T-cell (primary cell): ENCODE measurements around the gene DNAJB12. TPM values are rescaled to one million over a fixed set of nuclear protein-coding genes. Genes with fewer than 3 reads are reported as not detected.
"Not testable (repeated sequence)": the region's sequence is repeated elsewhere in the genome, so short reads cannot be mapped to it uniquely, and the experiment has no call there.

ENCODE experiments used
- ATAC-seq, 4 experiments: fragments of 200-7000 bp in 3 of 4; fragments of 150-1000 bp in 1 of 4; cut with Tn5 transposase; replicated peaks in 1 of 4; 1 replicate in 3 of 4; 2 replicates in 1 of 4; pipeline ENCODE4 v1.10.0; 2021; ENCODE audit warnings: moderate library complexity in 3 of 4, mild to moderate bottlenecking in 2 of 4, moderate number of reproducible peaks in 1 of 4
- CTCF ChIA-PET, 2 donors: fragments of 300-600 bp; sonication (Branson Sonifier 250); formaldehyde crosslinking; loops; one replicate each; lab custom pipeline; 2022; ENCODE audit warnings: antibody characterized with exemption in 2 of 2; lab: Charles Lee
- POLR2A ChIA-PET, 2 donors: fragments of 300-600 bp; sonication (Branson Sonifier 250); formaldehyde crosslinking; loops; one replicate each; lab custom pipeline; 2022; ENCODE audit warnings: antibody characterized with exemption in 2 of 2; lab: Charles Lee
- DNase-seq, 35 experiments: peaks; one replicate each; pipeline versions ENCODE4 v3.0.0 to v3.0.0-alpha.2; 2013 to 2023
- H3K27ac ChIP-seq: one replicate; pipeline ENCODE4 v1.5.1; 2013; ENCODE audit warnings: low read length
- H3K27me3 ChIP-seq, 2 experiments: replicated peaks in 1 of 2; 1 replicate in 1 of 2; 2 replicates in 1 of 2; pipeline versions ENCODE4 v1.6.1 to v1.7.0; 2013; ENCODE audit warnings: low read length in 1 of 2, mixed read lengths in 1 of 2; ENCODE audit not compliant: control insufficient read depth in 2 of 2, insufficient read depth in 2 of 2; ENCODE audit errors: extremely low read depth in 1 of 2
- H3K36me3 ChIP-seq, 2 donors: 1 replicate in 1 of 2; 2 replicates in 1 of 2; pipeline versions ENCODE4 v1.6.1 to v1.7.0; 2013; ENCODE audit warnings: low read length in 1 of 2; ENCODE audit not compliant: control insufficient read depth in 2 of 2, insufficient read depth in 1 of 2; ENCODE audit errors: extremely low read depth in 1 of 2
- H3K4me1 ChIP-seq, 2 experiments: 1 replicate in 1 of 2; 2 replicates in 1 of 2; pipeline versions ENCODE4 v1.6.1 to v1.7.0; 2013; ENCODE audit warnings: low read length in 2 of 2, mixed read lengths in 1 of 2; ENCODE audit not compliant: insufficient read depth in 2 of 2, control insufficient read depth in 1 of 2; ENCODE audit errors: extremely low read depth in 1 of 2
- H3K4me3 ChIP-seq, 2 donors: 1 replicate in 1 of 2; 2 replicates in 1 of 2; pipeline versions ENCODE4 v1.5.1 to v1.7.0; 2013; ENCODE audit warnings: mild to moderate bottlenecking in 2 of 2, low read length in 1 of 2, moderate library complexity in 1 of 2; ENCODE audit not compliant: control insufficient read depth in 1 of 2; ENCODE audit errors: extremely low read depth in 1 of 2
- H3K9me3 ChIP-seq: 2 replicates; pipeline ENCODE4 v1.7.0; 2013
- H3K27ac Mint-ChIP-seq, 2 donors: one replicate each; pipeline ENCODE4 v1.8.0; 2020 to 2021; ENCODE audit warnings: mild to moderate bottlenecking in 2 of 2, mixed read lengths in 2 of 2
- H3K27me3 Mint-ChIP-seq, 2 donors: one replicate each; pipeline ENCODE4 v1.8.0; 2021 to 2022; ENCODE audit warnings: mixed read lengths in 2 of 2
- H3K36me3 Mint-ChIP-seq: one replicate; pipeline ENCODE4 v1.8.0; 2021; ENCODE audit warnings: mixed read lengths
- H3K4me1 Mint-ChIP-seq, 3 donors: one replicate each; pipeline ENCODE4 v1.8.0; 2020 to 2022; ENCODE audit warnings: mixed read lengths in 3 of 3, mild to moderate bottlenecking in 1 of 3
- H3K4me3 Mint-ChIP-seq, 3 donors: one replicate each; pipeline ENCODE4 v1.8.0; 2020 to 2022; ENCODE audit warnings: mild to moderate bottlenecking in 3 of 3, mixed read lengths in 3 of 3, moderate library complexity in 3 of 3
- H3K9me3 Mint-ChIP-seq, 3 donors: one replicate each; pipeline ENCODE4 v1.8.0; 2020 to 2022; ENCODE audit warnings: mixed read lengths in 3 of 3
- WGBS: methylation state at CpG from one replicate; pipeline ENCODE4 v1.1.5; 2013; ENCODE audit warnings: missing lambda C conversion rate; ENCODE audit not compliant: insufficient coverage; 5-methylcytosine and 5-hydroxymethylcytosine counted together
- total RNA-seq, 35 experiments: library from RNA in 6 of 35; stranded (reverse) in 6 of 35; fragments of 120-200 nt in 1 of 35; gene quantifications; one replicate each; pipeline versions ENCODE4 v1.2.1 to v1.2.4 and lab custom pipeline; 2013 to 2026

The DNAJB12 gene
- total RNA-seq, 5 donors from 2014 or later (not counting 1 experiment from before 2014, with no cell fraction given): 27.1 to 41.4 (median 31.2) TPM

DNA sequence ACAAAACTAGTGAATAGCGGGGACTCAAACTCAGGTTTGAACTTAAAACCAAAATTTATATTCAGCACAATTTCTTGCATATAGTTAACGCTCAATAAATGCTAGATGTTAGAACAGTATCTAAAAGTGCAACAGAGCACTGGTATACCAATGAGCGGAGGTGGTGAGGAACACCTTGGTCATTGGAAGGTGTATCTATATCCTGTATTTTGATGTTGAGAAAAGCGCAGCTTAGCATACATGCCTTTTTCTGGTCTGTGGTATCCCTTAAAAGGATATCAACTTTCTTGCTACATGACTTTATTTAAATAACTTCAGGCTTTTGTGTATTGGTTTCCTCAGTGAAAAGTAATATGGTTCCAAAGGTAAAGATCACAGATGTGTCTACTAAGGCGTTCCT is 33.3 kb upstream of the DNAJB12 start:
- H3K27me3 Mint-ChIP-seq: no peaks in the 10 kb centered on the region
- H3K27ac Mint-ChIP-seq: no peak overlapping the region
- ChIA-PET CTCF (no interaction called here), POLR2A (no interaction called here)
- Histone ChIP-seq H3K36me3 (no peaks in the 10 kb centered on the region), H3K27ac (no peak overlapping the region), H3K9me3 (no peaks in the 10 kb centered on the region), H3K4me3 (no peak overlapping the region), H3K4me1 (no peaks in the 10 kb centered on the region), H3K27me3 (no peaks in the 10 kb centered on the region)
- peaks cover 10% of the 10 kb centered on the region for H3K36me3 Mint-ChIP-seq
- peak in 1 of 4 experiments; percentile 62 for ATAC-seq
- peaks cover 0 to 12% (median 4%) of the 10 kb centered on the region in 3 donors for H3K4me1 Mint-ChIP-seq
- DNase-seq: no peak
- WGBS: 100% methylated on average over 1 of the region's 5 CpGs
- H3K4me3 Mint-ChIP-seq: no peak overlapping the region
- no peaks in the 10 kb centered on the region for H3K9me3 Mint-ChIP-seq

GRCh38 chr10:72386916-72387586 is 32.3 kb upstream of the DNAJB12 start:
- Histone ChIP-seq H3K36me3 (no peaks in the 10 kb centered on the region), H3K27ac (no peak overlapping the region), H3K4me1 (no peaks in the 10 kb centered on the region), H3K9me3 (no peaks in the 10 kb centered on the region), H3K4me3 (no peak overlapping the region), H3K27me3 (no peaks in the 10 kb centered on the region)
- no peaks in the 10 kb centered on the region for H3K27me3 Mint-ChIP-seq
- DNase-seq: no peak
- ChIA-PET POLR2A (interaction anchor here in 1 of 2 donors (0.6 kb wide), 1 partner anchor 302 kb away, joined by 7 read pairs; no protein-coding TSS in a partner anchor), CTCF (no interaction called here)
- H3K4me1 Mint-ChIP-seq: peaks cover 0 to 12% (median 4%) of the 10 kb centered on the region in 3 donors
- no peaks in the 10 kb centered on the region for H3K9me3 Mint-ChIP-seq
- no peak overlapping the region for H3K27ac Mint-ChIP-seq
- peaks cover 4% of the 10 kb centered on the region for H3K36me3 Mint-ChIP-seq
- no peak for ATAC-seq
- H3K4me3 Mint-ChIP-seq: no peak overlapping the region
- no CpG with 5 or more reads among the region's 3 CpGs for WGBS

DNA sequence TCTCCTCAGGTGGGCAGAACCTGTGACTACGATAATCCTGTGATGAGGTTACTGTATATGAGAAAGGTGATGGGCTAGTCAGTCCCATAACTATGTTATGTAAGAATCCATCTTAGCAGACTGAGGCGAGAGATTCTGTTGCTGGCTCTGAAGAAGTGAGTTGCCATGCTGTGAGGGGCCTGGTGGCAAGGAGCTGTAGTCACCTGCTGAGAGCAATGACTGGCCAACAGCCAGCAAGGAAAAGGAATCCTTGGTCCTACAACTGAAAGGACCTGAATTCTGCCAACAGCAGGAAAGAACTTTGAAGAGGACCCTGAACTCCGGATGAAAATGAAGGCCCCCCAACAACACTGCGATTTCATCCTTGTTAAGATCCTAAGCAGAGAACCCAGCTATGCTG is 31.0 kb upstream of the DNAJB12 start:
- H3K4me3 Mint-ChIP-seq: no peak overlapping the region
- H3K27me3 ChIP-seq: no peaks in the 10 kb centered on the region
- no peaks in the 10 kb centered on the region for H3K36me3 ChIP-seq
- H3K36me3 Mint-ChIP-seq: peaks cover 4% of the 10 kb centered on the region
- no peak overlapping the region for H3K27ac ChIP-seq
- no peak overlapping the region for H3K4me3 ChIP-seq
- peaks cover 0 to 12% (median 4%) of the 10 kb centered on the region in 3 donors for H3K4me1 Mint-ChIP-seq
- H3K4me1 ChIP-seq: no peaks in the 10 kb centered on the region
- DNase-seq (no peak), ATAC-seq (no peak)
- H3K27ac Mint-ChIP-seq: no peak overlapping the region
- H3K27me3 Mint-ChIP-seq: no peaks in the 10 kb centered on the region
- 100% methylated on average over 1 of the region's 4 CpGs for WGBS
- ChIA-PET POLR2A (interaction anchor here in 1 of 2 donors (0.6 kb wide), 1 partner anchor 1256 kb away, joined by 3 read pairs; no protein-coding TSS in a partner anchor), CTCF (no interaction called here)
- no peaks in the 10 kb centered on the region for H3K9me3 Mint-ChIP-seq
- no peaks in the 10 kb centered on the region for H3K9me3 ChIP-seq

- H3K27me3 ChIP-seq, H3K27ac ChIP-seq, CTCF ChIA-PET, H3K9me3 Mint-ChIP-seq, H3K4me1 ChIP-seq, DNase-seq, H3K27ac Mint-ChIP-seq, H3K4me3 Mint-ChIP-seq, H3K27me3 Mint-ChIP-seq, H3K4me3 ChIP-seq, H3K36me3 ChIP-seq, ATAC-seq, H3K9me3 ChIP-seq, H3K36me3 Mint-ChIP-seq: not testable (repeated sequence)
- 60% methylated on average over 2 of the region's 7 CpGs for WGBS
- peaks cover 0 to 12% (median 4%) of the 10 kb centered on the region in 3 donors for H3K4me1 Mint-ChIP-seq
- POLR2A ChIA-PET: interaction anchor here in 1 of 2 donors (0.6 kb wide), 1 partner anchor 1257 kb away, joined by 3 read pairs; no protein-coding TSS in a partner anchor
Observed at GRCh38 chr10:72384982-72385381, 30.3 kb upstream of the DNAJB12 start.

GRCh38 chr10:72379776-72380175 is 25.1 kb upstream of the DNAJB12 start:
- ATAC-seq (no peak), DNase-seq (no peak)
- ChIA-PET POLR2A (interaction anchor here (0.5 to 0.6 kb wide), 2 partner anchors 76 to 605 kb away, joined by 5 read pairs; no protein-coding TSS in a partner anchor), CTCF (interaction anchor here in 1 of 2 donors (0.6 kb wide), 1 partner anchor 685 kb away, joined by 4 read pairs; no protein-coding TSS in a partner anchor)
- no peaks in the 10 kb centered on the region for H3K9me3 ChIP-seq
- no peaks in the 10 kb centered on the region for H3K27me3 Mint-ChIP-seq
- H3K4me3 ChIP-seq: no peak overlapping the region
- H3K36me3 ChIP-seq: peaks cover 0 to 8% of the 10 kb centered on the region in 2 donors
- no peaks in the 10 kb centered on the region for H3K9me3 Mint-ChIP-seq
- no peaks in the 10 kb centered on the region for H3K27me3 ChIP-seq
- H3K27ac Mint-ChIP-seq: no peak overlapping the region
- no peak overlapping the region for H3K4me3 Mint-ChIP-seq
- H3K4me1 ChIP-seq: no peaks in the 10 kb centered on the region
- no peaks in the 10 kb centered on the region for H3K4me1 Mint-ChIP-seq
- H3K27ac ChIP-seq: no peak overlapping the region
- no CpG with 5 or more reads among the region's 2 CpGs for WGBS
- H3K36me3 Mint-ChIP-seq: peaks cover 12% of the 10 kb centered on the region

- no peak overlapping the region for H3K27ac Mint-ChIP-seq
- H3K4me1 ChIP-seq: no peaks in the 10 kb centered on the region
- no peak for ATAC-seq
- ChIA-PET CTCF (no interaction called here), POLR2A (interaction anchor here in 1 of 2 donors (0.5 kb wide), 1 partner anchor 605 kb away, joined by 5 read pairs; no protein-coding TSS in a partner anchor)
- peaks cover 12% of the 10 kb centered on the region for H3K36me3 Mint-ChIP-seq
- H3K27ac ChIP-seq: no peak overlapping the region
- no peaks in the 10 kb centered on the region for H3K27me3 Mint-ChIP-seq
- 80% methylated on average over 1 of the region's 2 CpGs for WGBS
- H3K4me3 ChIP-seq: no peak overlapping the region
- no peaks in the 10 kb centered on the region for H3K9me3 Mint-ChIP-seq
- H3K27me3 ChIP-seq: no peaks in the 10 kb centered on the region
- no peak overlapping the region for H3K4me3 Mint-ChIP-seq
- peaks cover 1 to 8% of the 10 kb centered on the region in 2 donors for H3K36me3 ChIP-seq
- no peaks in the 10 kb centered on the region for H3K4me1 Mint-ChIP-seq
- no peaks in the 10 kb centered on the region for H3K9me3 ChIP-seq
- DNase-seq: no peak
Observed at GRCh38 chr10:72379062-72379461, 24.3 kb upstream of the DNAJB12 start.
